GM18499 (cell line): ENCODE measurements around the gene FITM1.

Experiments used
- ATAC-seq: cut with Tn5 transposase; IDR thresholded peaks from one replicate; pipeline ENCODE4 v1.9.1; 2021; ENCODE audit warnings: moderate number of reproducible peaks; ENCODE audit not compliant: insufficient read depth, unreplicated experiment

Gene FITM1

DNA sequence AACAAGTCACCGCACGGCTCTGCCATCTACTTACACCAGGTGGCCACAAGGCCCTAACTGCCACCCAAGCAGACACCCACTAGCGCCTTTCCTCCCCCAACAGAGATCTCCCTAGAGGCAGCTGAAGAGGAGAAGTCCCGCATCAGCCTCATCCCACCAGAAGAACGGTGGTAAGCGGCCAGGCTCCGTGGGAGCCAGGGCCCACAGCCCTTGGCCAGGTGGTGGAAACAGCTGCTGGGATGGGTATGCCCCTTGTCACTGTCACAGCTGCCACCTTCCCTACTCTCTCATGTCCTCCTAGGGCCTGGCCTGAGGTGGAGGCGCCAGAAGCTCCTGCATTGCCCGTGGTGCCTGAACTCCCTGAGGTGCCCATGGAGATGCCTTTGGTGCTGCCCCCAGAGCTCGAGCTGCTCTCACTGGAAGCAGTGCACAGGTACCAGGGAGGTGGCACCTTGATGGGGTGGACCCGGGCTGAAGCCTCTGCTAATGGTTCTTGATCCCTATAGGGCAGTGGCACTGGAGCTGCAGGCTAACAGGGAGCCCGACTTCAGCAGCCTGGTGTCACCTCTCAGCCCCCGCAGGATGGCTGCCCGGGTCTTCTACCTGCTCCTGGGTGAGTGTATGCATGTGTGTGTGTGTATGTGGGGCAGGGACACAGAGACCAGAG, 49.0 kb downstream of the FITM1 start:
- ATAC-seq = no peak

GRCh38 chr14:24179961-24180796, 49.7 kb downstream of the FITM1 start:
- ATAC-seq = no peak

DNA sequence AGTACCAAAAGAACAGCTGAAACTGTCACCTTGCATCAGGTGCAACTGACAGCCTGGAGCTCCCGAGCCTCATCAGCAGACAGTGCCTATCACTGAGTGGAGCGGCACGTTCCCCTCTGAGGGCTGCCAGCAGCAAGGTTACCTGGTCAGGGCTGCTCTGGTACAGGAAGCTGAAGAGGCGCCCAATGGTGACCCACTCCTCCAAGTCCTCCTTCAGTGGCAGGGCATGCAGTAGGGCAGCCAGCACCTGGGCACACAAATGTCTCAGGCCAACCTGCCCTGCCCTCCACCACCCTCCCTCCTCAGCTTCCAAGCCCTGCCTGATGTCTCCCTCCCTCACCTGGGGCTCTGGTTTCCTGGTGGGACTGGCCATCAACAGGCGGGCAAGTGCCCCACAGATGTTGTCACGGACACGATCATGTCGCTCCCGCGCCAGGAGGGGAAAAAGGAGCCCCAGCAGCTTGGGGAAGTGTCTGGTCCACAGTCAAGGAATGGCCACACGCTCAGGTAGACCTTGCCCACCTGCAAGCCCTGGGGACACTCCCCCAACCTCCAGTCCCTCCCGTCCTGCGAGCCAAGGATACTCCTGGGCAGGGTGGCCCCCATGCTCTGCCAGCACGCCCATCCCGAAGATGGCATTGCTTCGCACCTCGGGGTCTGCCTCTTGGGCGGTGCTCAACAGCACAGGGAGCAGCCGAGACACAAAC, 51.1 kb downstream of the FITM1 start:
- ATAC-seq = no peak
